ENCODE results near the gene ENGASE. TPM values are rescaled to one million over a fixed set of nuclear protein-coding genes. Genes with fewer than 3 reads are reported as not detected.

The ENGASE gene
- total and polyA plus RNA-seq, 2 of the 4 experiments (the other 2 are of a cell fraction) = 3.9 to 12.1 TPM

GRCh38 chr17:79088247-79088996, 13.8 kb downstream of the ENGASE start:
- peaks cover 5% of the 10 kb centered on the region; the same call in 1 of the 2 replicates for H4K20me1 ChIP-seq (ENCODE audit: insufficient read depth, low read length)
- dilution Hi-C loops (cut with HindIII; ENCODE audit: low sequenced_read_pairs, unreplicated experiment) (no loop called here), in situ Hi-C loops (cut with MboI; ENCODE audit: low sequenced_read_pairs) (loop anchor here (10.0 to 25.0 kb wide), 2 partner anchors 306 to 624 kb away; no protein-coding TSS in a partner anchor), intact Hi-C loops (cut with micrococcal nuclease) (no loop called here)
- no peak overlapping the region for H3K18ac ChIP-seq (ENCODE audit: low read depth, low read length)
- no peaks in the 10 kb centered on the region for H3K9me1 ChIP-seq (ENCODE audit: insufficient read depth, low read length)
- H3K14ac ChIP-seq (replicated peaks; ENCODE audit: low read depth, low read length) = no peak overlapping the region
- no peaks in the 10 kb centered on the region for H3K9me3 ChIP-seq (ENCODE audit: control insufficient read depth, insufficient read depth, low read length)
- no peak overlapping the region for H2BK120ac ChIP-seq (ENCODE audit: low read depth, low read length)
- H3K23ac ChIP-seq (ENCODE audit: low read depth, low read length) = no peak overlapping the region
- no peaks in the 10 kb centered on the region for H3K79me1 ChIP-seq (ENCODE audit: low read depth in 1 of 2, low read length in 2 of 2)
- no peak overlapping the region for H2BK5ac ChIP-seq (ENCODE audit: low read depth, low read length, poor library complexity, severe bottlenecking)
- no peak overlapping the region for H3K4me2 ChIP-seq (ENCODE audit: low read depth, low read length)
- ATAC-seq (ENCODE audit: low read depth) (no peak), DNase-seq (no peak)
- no peaks in the 10 kb centered on the region; the same call in 1 of the 2 replicates for H3K27me3 ChIP-seq (ENCODE audit: control insufficient read depth, insufficient read depth, low read length)
- peak overlapping the region; percentile 43 for H2AFZ ChIP-seq (replicated peaks; ENCODE audit: low read length, poor library complexity)
- BruUV-seq (replicated peaks) = no TSS peak
- H2BK20ac ChIP-seq (ENCODE audit: low read depth, low read length) = no peak overlapping the region
- POLR2A ChIA-PET (ENCODE audit: unreplicated experiment) = no interaction called here
- H3K56ac ChIP-seq (ENCODE audit: extremely low read depth, insufficient read depth, low read length) = no peak overlapping the region
- H3K27ac ChIP-seq (ENCODE audit: insufficient read depth, low read length) = no peak overlapping the region
- H4K5ac ChIP-seq (ENCODE audit: low read depth, low read length) = no peak overlapping the region
- H3K4me1 ChIP-seq (ENCODE audit: control insufficient read depth, insufficient read depth, low read length) = no peaks in the 10 kb centered on the region
- H2BK15ac ChIP-seq (ENCODE audit: low read depth, low read length) = no peak overlapping the region
- H4K91ac ChIP-seq (ENCODE audit: insufficient read depth, low read depth, low read length) = no peak overlapping the region
- H3K4me3 ChIP-seq (ENCODE audit: insufficient read depth, low read depth, low read length) = no peak overlapping the region
- TF ChIP-seq FOS (IDR thresholded peaks at IDR 0.05; ENCODE audit: low read depth, low read length) (no peak), ELK1 (IDR thresholded peaks at IDR 0.05; ENCODE audit: borderline replicate concordance, low read depth, low read length) (no peak), NFE2L2 (IDR thresholded peaks at IDR 0.05; ENCODE audit: low read depth, low read length) (no peak), SMC3 (IDR thresholded peaks at IDR 0.05; ENCODE audit: low read depth, low read length) (no peak), CTCF (conservative IDR thresholded peaks at IDR 0.05; ENCODE audit: low read depth, low read length) (no peak), MAFK (IDR thresholded peaks at IDR 0.05; ENCODE audit: low read depth, low read length) (no peak), CEBPB (IDR thresholded peaks at IDR 0.05; ENCODE audit: low read depth, low read length) (no peak), POLR2A (IDR thresholded peaks at IDR 0.05; ENCODE audit: low read depth, low read length) (no peak)
- TF ChIP-seq, protein P1, sequence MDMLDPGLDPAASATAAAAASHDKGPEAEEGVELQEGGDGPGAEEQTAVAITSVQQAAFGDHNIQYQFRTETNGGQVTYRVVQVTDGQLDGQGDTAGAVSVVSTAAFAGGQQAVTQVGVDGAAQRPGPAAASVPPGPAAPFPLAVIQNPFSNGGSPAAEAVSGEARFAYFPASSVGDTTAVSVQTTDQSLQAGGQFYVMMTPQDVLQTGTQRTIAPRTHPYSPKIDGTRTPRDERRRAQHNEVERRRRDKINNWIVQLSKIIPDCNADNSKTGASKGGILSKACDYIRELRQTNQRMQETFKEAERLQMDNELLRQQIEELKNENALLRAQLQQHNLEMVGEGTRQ (IDR thresholded peaks at IDR 0.05; ENCODE audit: low read depth, low read length) = no peak
- H2AK9ac ChIP-seq (replicated peaks; ENCODE audit: low read depth, low read length, poor library complexity) = no peak overlapping the region
- no peak overlapping the region for H3K9ac ChIP-seq (ENCODE audit: low read depth, low read length)
- H3K4ac ChIP-seq (ENCODE audit: low read depth, low read length) = no peak overlapping the region
- H3K36me3 ChIP-seq (ENCODE audit: control insufficient read depth, insufficient read depth, low read length) = peaks cover 11% of the 10 kb centered on the region; the same call in 1 of the 2 replicates
- H4K8ac ChIP-seq (ENCODE audit: low read depth in 2 of 2, low read length in 2 of 2) = no peak overlapping the region
- CTCF ChIA-PET = interaction anchor here (0.6 to 2.4 kb wide), 5 partner anchors 43 to 305 kb away, joined by 3 to 20 read pairs (median 4); no protein-coding TSS in a partner anchor
- no peak overlapping the region for H2AK5ac ChIP-seq (ENCODE audit: low read depth, low read length)
- WGBS, 2 experiments (ENCODE audit: extremely low coverage in 2 of 2, insufficient read length in 1 of 2) = 89% methylated on average over 11 of the region's 26 CpGs; no CpG with 5 or more reads in 1 of the 2 experiments
